Measurements from ENCODE around the gene SEPTIN1. TPM values are rescaled to one million over a fixed set of nuclear protein-coding genes. Genes with fewer than 3 reads are reported as not detected.

The SEPTIN1 gene
- polyA plus RNA-seq, 1 of the 3 experiments (the other 2 are of a cell fraction), result 0.25 TPM

GRCh38 chr16:30351586-30352419 lies 30.6 kb downstream of the SEPTIN1 start (continued):
- TF ChIP-seq ZBTB33 (IDR thresholded peaks at IDR 0.05; ENCODE audit: borderline replicate concordance, low read depth), result no peak
- peak; percentile 99 for TF ChIP-seq NFIC (IDR thresholded peaks at IDR 0.05; ENCODE audit: borderline replicate concordance)
- no peak for TF ChIP-seq SMC3 (IDR thresholded peaks at IDR 0.05; ENCODE audit: low read depth, low read length)
- TF ChIP-seq EP300 (IDR thresholded peaks at IDR 0.05; ENCODE audit: borderline replicate concordance in 1 of 2, low read depth in 1 of 2, low read length in 1 of 2), result no peak; a peak in 1 of 4 replicates
- TF ChIP-seq RFX5 (IDR thresholded peaks at IDR 0.05; ENCODE audit: low read length), result no peak
- no peak for TF ChIP-seq EZH2phosphoT487 (IDR thresholded peaks at IDR 0.05; ENCODE audit: borderline replicate concordance, low read depth)
- no peak for TF ChIP-seq IRF3 (IDR thresholded peaks at IDR 0.05; ENCODE audit: low read depth, low read length)

GRCh38 chr16:30351001-30351441 lies 31.3 kb downstream of the SEPTIN1 start:
- CTCF ChIA-PET, result interaction anchor here (2.3 kb wide), 1 partner anchor 58 kb away, joined by 8 read pairs; no protein-coding TSS in a partner anchor
- TF ChIP-seq YY1 (IDR thresholded peaks at IDR 0.05; ENCODE audit: low read depth) (no peak), TCF12 (IDR thresholded peaks at IDR 0.05) (no peak), IRF3 (IDR thresholded peaks at IDR 0.05; ENCODE audit: low read depth, low read length) (no peak), GATA2 (CRISPR knock-in tag; IDR thresholded peaks at IDR 0.05) (no peak), SIN3A (IDR thresholded peaks at IDR 0.05; ENCODE audit: borderline replicate concordance, low read depth, low read length) (no peak), REST (IDR thresholded peaks at IDR 0.05; ENCODE audit: low read depth, low read length) (no peak), GABPA (IDR thresholded peaks at IDR 0.05; ENCODE audit: low read depth) (no peak), TAF1 (IDR thresholded peaks at IDR 0.05; ENCODE audit: borderline replicate concordance, low read depth, low read length) (no peak), EZH2phosphoT487 (IDR thresholded peaks at IDR 0.05; ENCODE audit: borderline replicate concordance, low read depth) (no peak), EP300 (IDR thresholded peaks at IDR 0.05; ENCODE audit: borderline replicate concordance in 1 of 2, low read depth in 1 of 2, low read length in 1 of 2) (no peak), FOXM1 (IDR thresholded peaks at IDR 0.05; ENCODE audit: low read depth) (no peak), MEF2A (IDR thresholded peaks at IDR 0.05; ENCODE audit: borderline replicate concordance, low read depth) (no peak), RCOR1 (IDR thresholded peaks at IDR 0.05; ENCODE audit: low read length) (no peak), FOXJ3 (CRISPR knock-in tag; IDR thresholded peaks at IDR 0.05) (no peak), FOSL2 (IDR thresholded peaks at IDR 0.05; ENCODE audit: borderline replicate concordance, low read depth) (no peak), POLR2AphosphoS5 (IDR thresholded peaks at IDR 0.05; ENCODE audit: low read depth, low read length) (no peak), USF2 (IDR thresholded peaks at IDR 0.05; ENCODE audit: borderline replicate concordance, low read depth, low read length) (no peak)

More at GRCh38 chr16:30351001-30351441, 31.3 kb downstream of the SEPTIN1 start:
- Histone ChIP-seq H3F3A (replicated peaks; ENCODE audit: insufficient read depth) (peaks cover 13% of the 10 kb centered on the region), H3K4me1 (ENCODE audit: control insufficient read depth in 1 of 2, insufficient read depth in 2 of 2, low read depth in 1 of 2, low read length in 1 of 2) (peaks cover 21 to 26% of the 10 kb centered on the region in 2 experiments), H3K4me2 (no peak overlapping the region), H3K9me3 (no peaks in the 10 kb centered on the region), H3K27me3 (ENCODE audit: insufficient read depth) (no peaks in the 10 kb centered on the region), H3K27ac (ENCODE audit: low read depth in 2 of 2, low read length in 1 of 2) (peak overlapping the region in 1 of 2 experiments; percentile 99; a peak in 2 of 4 replicates), H4K20me1 (ENCODE audit: insufficient read depth) (peaks cover 21% of the 10 kb centered on the region), H3K4me3 (ENCODE audit: low read depth in 2 of 2, low read length in 1 of 2) (no peak overlapping the region), H3K9ac (no peak overlapping the region), H3K36me3 (replicated peaks in 1 of 2; ENCODE audit: control insufficient read depth in 1 of 2, insufficient read depth in 2 of 2, low read length in 1 of 2) (peaks cover 22 to 37% of the 10 kb centered on the region in 2 experiments), H3K79me2 (ENCODE audit: insufficient read depth) (peaks cover 26% of the 10 kb centered on the region), H2AFZ (ENCODE audit: low read depth) (no peak overlapping the region), H3K9me2 (no peaks in the 10 kb centered on the region)
- 95% methylated on average over 13 of the region's 15 CpGs for WGBS (ENCODE audit: low lambda C conversion rate)
- no peak for DNase-seq
- POLR2A ChIA-PET, result no interaction called here

Measured in SK-N-SH (cell line).